HepG2 (cell line): ENCODE results near the gene KANSL1. TPM values are rescaled to one million over a fixed set of nuclear protein-coding genes. Genes with fewer than 3 reads are reported as not detected.
A peak's percentile ranks its signal among the peaks of the same experiment; 100 is the strongest.

Experiments used
- ADNP ChIP-seq: sonication (generic); formaldehyde crosslinking; IDR thresholded peaks from 2 replicates; pipeline ENCODE4 v1.4.0; 2020; ENCODE audit warnings: missing genetic modification reagents
- ARID5B ChIP-seq: IDR thresholded peaks from 2 replicates; pipeline ENCODE4 v1.4.0; 2020; ENCODE audit warnings: mild to moderate bottlenecking, missing genetic modification reagents
- ARNT2 ChIP-seq: sonication (generic); formaldehyde crosslinking; IDR thresholded peaks from 2 replicates; pipeline ENCODE4 v1.8.0; 2022; ENCODE audit warnings: mild to moderate bottlenecking, low read depth, missing genetic modification reagents, moderate library complexity
- BRD4 ChIP-seq: sonication (generic); formaldehyde crosslinking; IDR thresholded peaks from 2 replicates; pipeline ENCODE4 v1.4.0; 2020; ENCODE audit warnings: missing genetic modification reagents
- CBFB ChIP-seq: sonication (generic); formaldehyde crosslinking; IDR thresholded peaks from 2 replicates; pipeline ENCODE4 v1.4.0; 2020; ENCODE audit warnings: missing genetic modification reagents
- EP300 ChIP-seq, 3 experiments: sonication (generic) in 1 of 3; formaldehyde crosslinking in 1 of 3; IDR thresholded peaks; 2 replicates each; pipeline versions ENCODE4 v1.5.1 to v1.6.1; 2011 to 2020; ENCODE audit warnings: low read depth in 2 of 3, low read length in 2 of 3, borderline replicate concordance in 1 of 3, improper control_type of control experiment in 1 of 3, mild to moderate bottlenecking in 1 of 3, missing genetic modification reagents in 1 of 3, moderate library complexity in 1 of 3
- HCFC1 ChIP-seq: fragments of 150-350 bp; IDR thresholded peaks from 2 replicates; pipeline ENCODE4 v1.6.1; 2014; ENCODE audit warnings: low read depth, low read length
- HNRNPH1 ChIP-seq: fragments of 200-400 bp; formaldehyde crosslinking; optimal IDR thresholded peaks from 2 replicates; pipeline ENCODE3; 2017; ENCODE audit warnings: mild to moderate bottlenecking, low read depth, low read length
- MAFG ChIP-seq: sonication (generic); formaldehyde crosslinking; IDR thresholded peaks from 2 replicates; pipeline ENCODE4 v1.5.1; 2020; ENCODE audit warnings: mild to moderate bottlenecking, missing genetic modification reagents
- MAX ChIP-seq: IDR thresholded peaks from 2 replicates; pipeline ENCODE4 v1.6.1; 2012; ENCODE audit warnings: inconsistent platforms
- PAF1 ChIP-seq: IDR thresholded peaks from 2 replicates; pipeline ENCODE4 v1.6.1; 2016; ENCODE audit warnings: missing genetic modification reagents, missing compliant biosample characterization
- RXRA ChIP-seq: sonication (generic); formaldehyde crosslinking; IDR thresholded peaks from 2 replicates; pipeline ENCODE4 v1.5.1; 2020; ENCODE audit warnings: missing genetic modification reagents
- SP5 ChIP-seq: IDR thresholded peaks from 2 replicates; pipeline ENCODE4 v1.6.1; 2016; ENCODE audit warnings: low read depth, borderline replicate concordance
- ZMYM4 ChIP-seq: sonication (generic); formaldehyde crosslinking; IDR thresholded peaks from 2 replicates; pipeline ENCODE4 v1.8.1; 2023; ENCODE audit warnings: mild to moderate bottlenecking, missing genetic modification reagents
- ZNF138 ChIP-seq: sonication (generic); formaldehyde crosslinking; IDR thresholded peaks from 2 replicates; pipeline ENCODE4 v1.5.0; 2020; ENCODE audit warnings: mild to moderate bottlenecking, low read depth, missing genetic modification reagents
- ZNF256 ChIP-seq: sonication (generic); formaldehyde crosslinking; conservative IDR thresholded peaks from 2 replicates; pipeline ENCODE4 v1.4.0; 2020; ENCODE audit warnings: missing genetic modification reagents
- ZNF326 ChIP-seq: sonication (generic); formaldehyde crosslinking; IDR thresholded peaks from 2 replicates; pipeline ENCODE4 v1.4.0; 2020; ENCODE audit warnings: missing genetic modification reagents, borderline replicate concordance
- ZNF354B ChIP-seq: sonication (generic); formaldehyde crosslinking; IDR thresholded peaks from 2 replicates; pipeline ENCODE4 v1.8.0; 2022; ENCODE audit warnings: mild to moderate bottlenecking, missing genetic modification reagents
- ZNF619 ChIP-seq: sonication (generic); formaldehyde crosslinking; IDR thresholded peaks from 2 replicates; pipeline ENCODE4 v1.4.0; 2020; ENCODE audit warnings: mild to moderate bottlenecking, missing genetic modification reagents
- ZNF766 ChIP-seq: sonication (generic); formaldehyde crosslinking; IDR thresholded peaks from 2 replicates; pipeline ENCODE4 v1.5.0; 2020; ENCODE audit warnings: missing genetic modification reagents, borderline replicate concordance
- ZNF775 ChIP-seq: sonication (generic); formaldehyde crosslinking; IDR thresholded peaks from 2 replicates; pipeline ENCODE4 v1.4.0; 2020; ENCODE audit warnings: missing genetic modification reagents, mild to moderate bottlenecking, moderate library complexity, borderline replicate concordance
- ZNF83 ChIP-seq: sonication (generic); formaldehyde crosslinking; IDR thresholded peaks from 2 replicates; pipeline ENCODE4 v1.4.0; 2020; ENCODE audit warnings: missing genetic modification reagents, mild to moderate bottlenecking, borderline replicate concordance
- polyA plus RNA-seq, 8 experiments: library from polyadenylated mRNA; depleted of rRNA in 3 of 8; stranded (reverse) in 7 of 8; unstranded in 1 of 8; fragments of >200 nt; fragmentation: Illumina TruSeq in 4 of 8; extraction: Trizol in 4 of 8; gene quantifications; 2 replicates each; pipeline versions ENCODE4 v1.2.1 to v1.2.3, GENCODE V29; 2011 to 2016; ENCODE audit warnings: low read depth in 4 of 8, missing spikeins in 1 of 8, mixed read lengths in 1 of 8; ENCODE audit not compliant: insufficient read depth in 1 of 8
- total RNA-seq, 5 experiments: library from RNA; depleted of rRNA; stranded (reverse); fragments of >200 nt; fragmentation: Illumina TruSeq; extraction: Trizol; gene quantifications; 2 replicates each; pipeline ENCODE4 v1.2.3, GENCODE V29; 2016; ENCODE audit warnings: low read depth in 1 of 5
- TF ChIP-seq, protein P1 (sequence below): sonication (generic); formaldehyde crosslinking; IDR thresholded peaks from 2 replicates; pipeline ENCODE4 v1.5.1; 2020; ENCODE audit warnings: missing genetic modification reagents, mild to moderate bottlenecking, borderline replicate concordance
- TF ChIP-seq, protein P2 (sequence below): sonication (generic); formaldehyde crosslinking; IDR thresholded peaks from 2 replicates; pipeline ENCODE4 v1.4.0; 2020; ENCODE audit warnings: missing genetic modification reagents

KANSL1 gene
- total and polyA plus RNA-seq, 2 of the 13 experiments (the other 11 are each of a cell fraction or from before 2014, with no cell fraction given): 24.0 to 59.6 TPM

DNA sequence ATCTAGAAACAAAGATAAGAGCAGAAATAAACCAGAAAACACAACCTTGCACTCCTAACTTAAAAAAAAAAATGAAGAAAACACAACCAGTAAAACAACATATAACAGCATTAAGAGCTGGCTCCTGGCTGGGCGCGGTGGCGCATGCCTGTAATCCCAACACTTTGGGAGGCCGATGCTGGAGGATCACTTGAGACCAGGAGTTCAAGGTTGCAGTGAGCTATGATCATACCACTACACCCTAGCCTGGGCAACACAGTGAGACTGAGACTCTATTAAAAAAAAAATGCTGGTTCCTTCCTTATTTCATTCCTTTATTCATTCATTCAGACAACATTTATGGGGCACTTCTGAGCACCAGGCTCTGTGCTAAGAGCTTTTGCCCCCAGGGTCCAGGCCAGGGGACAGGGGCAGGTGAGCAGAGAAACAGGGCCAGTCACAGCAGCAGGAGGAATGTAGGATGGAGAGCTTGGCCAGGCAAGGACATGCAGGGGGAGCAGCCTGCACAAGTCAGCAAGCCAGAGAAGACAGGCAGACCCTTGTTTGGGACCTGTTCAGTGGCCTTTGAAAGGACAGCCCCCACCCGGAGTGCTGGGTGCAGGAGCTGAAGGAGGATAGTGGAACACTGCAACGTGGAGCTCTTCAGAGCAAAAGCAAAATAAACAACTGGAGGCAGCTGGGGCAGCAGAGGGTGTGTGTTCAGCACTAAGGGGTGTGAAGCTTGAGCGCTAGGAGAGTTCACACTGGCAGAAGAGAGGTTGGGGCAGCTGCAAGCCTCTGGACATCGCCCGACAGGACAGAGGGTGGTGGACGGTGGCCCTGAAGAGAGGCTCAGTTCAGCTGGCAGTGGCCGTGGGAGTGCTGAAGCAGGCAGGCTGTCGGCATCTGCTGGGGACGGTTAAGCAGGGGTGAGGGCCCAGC lies 191.6 kb downstream of the KANSL1 start (continued):
- TF ChIP-seq, protein P1, sequence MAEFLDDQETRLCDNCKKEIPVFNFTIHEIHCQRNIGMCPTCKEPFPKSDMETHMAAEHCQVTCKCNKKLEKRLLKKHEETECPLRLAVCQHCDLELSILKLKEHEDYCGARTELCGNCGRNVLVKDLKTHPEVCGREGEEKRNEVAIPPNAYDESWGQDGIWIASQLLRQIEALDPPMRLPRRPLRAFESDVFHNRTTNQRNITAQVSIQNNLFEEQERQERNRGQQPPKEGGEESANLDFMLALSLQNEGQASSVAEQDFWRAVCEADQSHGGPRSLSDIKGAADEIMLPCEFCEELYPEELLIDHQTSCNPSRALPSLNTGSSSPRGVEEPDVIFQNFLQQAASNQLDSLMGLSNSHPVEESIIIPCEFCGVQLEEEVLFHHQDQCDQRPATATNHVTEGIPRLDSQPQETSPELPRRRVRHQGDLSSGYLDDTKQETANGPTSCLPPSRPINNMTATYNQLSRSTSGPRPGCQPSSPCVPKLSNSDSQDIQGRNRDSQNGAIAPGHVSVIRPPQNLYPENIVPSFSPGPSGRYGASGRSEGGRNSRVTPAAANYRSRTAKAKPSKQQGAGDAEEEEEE: no peak
- TF ChIP-seq ZNF256 (no peak), ZNF83 (CRISPR knock-in tag) (no peak), SP5 (CRISPR knock-in tag) (no peak), HNRNPH1 (no peak), ZNF326 (CRISPR knock-in tag) (no peak), ARID5B (CRISPR knock-in tag) (no peak), HCFC1 (no peak), ARNT2 (CRISPR knock-in tag) (no peak), ZNF138 (CRISPR knock-in tag) (no peak), ZNF775 (CRISPR knock-in tag) (no peak), ZNF354B (no peak), MAX (peak; percentile 39), BRD4 (CRISPR knock-in tag) (no peak), MAFG (CRISPR knock-in tag) (no peak), ZNF766 (no peak), ADNP (CRISPR knock-in tag) (no peak), RXRA (CRISPR knock-in tag) (no peak; the same call in 1 of the 2 replicates), ZMYM4 (CRISPR knock-in tag) (no peak), CBFB (CRISPR knock-in tag) (no peak; the same call in none of the 2 replicates), PAF1 (CRISPR knock-in tag) (no peak), EP300 (IDR thresholded peaks at IDR 0.05; ENCODE audit: low read depth in 2 of 2, low read length in 2 of 2) (no peak), EP300 (CRISPR knock-in tag; IDR thresholded peaks at IDR 0.05; ENCODE audit: borderline replicate concordance) (no peak), ZNF619 (no peak)
- TF ChIP-seq, protein P2, sequence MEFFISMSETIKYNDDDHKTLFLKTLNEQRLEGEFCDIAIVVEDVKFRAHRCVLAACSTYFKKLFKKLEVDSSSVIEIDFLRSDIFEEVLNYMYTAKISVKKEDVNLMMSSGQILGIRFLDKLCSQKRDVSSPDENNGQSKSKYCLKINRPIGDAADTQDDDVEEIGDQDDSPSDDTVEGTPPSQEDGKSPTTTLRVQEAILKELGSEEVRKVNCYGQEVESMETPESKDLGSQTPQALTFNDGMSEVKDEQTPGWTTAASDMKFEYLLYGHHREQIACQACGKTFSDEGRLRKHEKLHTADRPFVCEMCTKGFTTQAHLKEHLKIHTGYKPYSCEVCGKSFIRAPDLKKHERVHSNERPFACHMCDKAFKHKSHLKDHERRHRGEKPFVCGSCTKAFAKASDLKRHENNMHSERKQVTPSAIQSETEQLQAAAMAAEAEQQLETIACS (CRISPR knock-in tag): no peak
